ENCODE data around the gene CHRNB4.

CHRNB4 gene

GRCh38 chr15:78603467-78603866 lies 37.5 kb downstream of the CHRNB4 start:
- FAIRE-seq = no peak
- TF ChIP-seq POLR2AphosphoS5 (IDR thresholded peaks at IDR 0.05; ENCODE audit: low read depth, low read length) = no peak
- TF ChIP-seq POLR2A (IDR thresholded peaks at IDR 0.05; ENCODE audit: low read depth, low read length) = no peak
- no peak for TF ChIP-seq TAF1 (IDR thresholded peaks at IDR 0.05; ENCODE audit: borderline replicate concordance, low read depth, low read length)

GRCh38 chr15:78599189-78599588 lies 41.8 kb downstream of the CHRNB4 start:
- TF ChIP-seq POLR2A (IDR thresholded peaks at IDR 0.05; ENCODE audit: low read depth, low read length) = no peak
- no peak for TF ChIP-seq POLR2AphosphoS5 (IDR thresholded peaks at IDR 0.05; ENCODE audit: low read depth, low read length)
- TF ChIP-seq TAF1 (IDR thresholded peaks at IDR 0.05; ENCODE audit: borderline replicate concordance, low read depth, low read length) = no peak
- no peak for FAIRE-seq
- no peak for DNase-seq (ENCODE audit: insufficient read length)

More at GRCh38 chr15:78603467-78603866, 37.5 kb downstream of the CHRNB4 start:
- no peak for DNase-seq (ENCODE audit: insufficient read length)

- TF ChIP-seq POLR2AphosphoS5 (IDR thresholded peaks at IDR 0.05; ENCODE audit: low read depth, low read length) (no peak), POLR2A (IDR thresholded peaks at IDR 0.05; ENCODE audit: low read depth, low read length) (no peak), TAF1 (IDR thresholded peaks at IDR 0.05; ENCODE audit: borderline replicate concordance, low read depth, low read length) (no peak)
- FAIRE-seq (no peak), DNase-seq (ENCODE audit: insufficient read length) (no peak)
Measured at GRCh38 chr15:78598348-78598747, 42.7 kb downstream of the CHRNB4 start.

- TF ChIP-seq POLR2A (IDR thresholded peaks at IDR 0.05; ENCODE audit: low read depth, low read length) = no peak
- no peak for TF ChIP-seq TAF1 (IDR thresholded peaks at IDR 0.05; ENCODE audit: borderline replicate concordance, low read depth, low read length)
- TF ChIP-seq POLR2AphosphoS5 (IDR thresholded peaks at IDR 0.05; ENCODE audit: low read depth, low read length) = no peak
- no peak for FAIRE-seq
- no peak for DNase-seq (ENCODE audit: insufficient read length)
Measured at GRCh38 chr15:78597583-78597982, 43.4 kb downstream of the CHRNB4 start.

- FAIRE-seq = no peak
- DNase-seq (ENCODE audit: insufficient read length) = no peak
- TF ChIP-seq TAF1 (IDR thresholded peaks at IDR 0.05; ENCODE audit: borderline replicate concordance, low read depth, low read length) (no peak), POLR2A (IDR thresholded peaks at IDR 0.05; ENCODE audit: low read depth, low read length) (no peak), POLR2AphosphoS5 (IDR thresholded peaks at IDR 0.05; ENCODE audit: low read depth, low read length) (no peak)
Measured at GRCh38 chr15:78574944-78575343, 66.1 kb downstream of the CHRNB4 start.
